ENCODE measurements around the gene CATSPERD.
"Not testable (repeated sequence)": the region's sequence is repeated elsewhere in the genome, so short reads cannot be mapped to it uniquely, and the experiment has no call there.

The CATSPERD gene

GRCh38 chr19:5727453-5728050 lies 7.1 kb downstream of the CATSPERD start:
- DNase-seq (ENCODE audit: low spot score) = no peak

- not testable (repeated sequence) for DNase-seq (ENCODE audit: low spot score)
These were observed 12.7 kb downstream of the CATSPERD start for GRCh38 chr19:5733172-5733571.

- no peak for DNase-seq (ENCODE audit: low spot score)
These were observed 18.0 kb downstream of the CATSPERD start for GRCh38 chr19:5738423-5738822.

- no peak for DNase-seq (ENCODE audit: low spot score)
These were observed 21.6 kb downstream of the CATSPERD start for GRCh38 chr19:5742051-5742450.

- DNase-seq (ENCODE audit: low spot score) = no peak
These were observed 23.2 kb downstream of the CATSPERD start for GRCh38 chr19:5743630-5744029.

GRCh38 chr19:5744999-5745398 lies 24.6 kb downstream of the CATSPERD start:
- DNase-seq (ENCODE audit: low spot score) = not testable (repeated sequence)

GRCh38 chr19:5748920-5749319 lies 28.5 kb downstream of the CATSPERD start:
- DNase-seq (ENCODE audit: low spot score) = not testable (repeated sequence)

GRCh38 chr19:5749505-5749904 lies 29.1 kb downstream of the CATSPERD start:
- no peak for DNase-seq (ENCODE audit: low spot score)

GRCh38 chr19:5751709-5752108 lies 31.3 kb downstream of the CATSPERD start:
- DNase-seq (ENCODE audit: low spot score) = no peak

- no peak for DNase-seq (ENCODE audit: low spot score)
These were observed 33.3 kb downstream of the CATSPERD start for GRCh38 chr19:5753743-5754142.

- no peak for DNase-seq (ENCODE audit: low spot score)
These were observed 42.3 kb downstream of the CATSPERD start for GRCh38 chr19:5762608-5763217.

- no peak for DNase-seq (ENCODE audit: low spot score)
These were observed 44.8 kb downstream of the CATSPERD start for GRCh38 chr19:5765220-5765619.

GRCh38 chr19:5767949-5768348 lies 47.5 kb downstream of the CATSPERD start:
- DNase-seq (ENCODE audit: low spot score) = no peak

GRCh38 chr19:5772416-5772815 lies 52.0 kb downstream of the CATSPERD start:
- DNase-seq (ENCODE audit: low spot score) = no peak

GRCh38 chr19:5773276-5773675 lies 52.8 kb downstream of the CATSPERD start:
- no peak for DNase-seq (ENCODE audit: low spot score)

GRCh38 chr19:5774921-5775320 lies 54.5 kb downstream of the CATSPERD start:
- DNase-seq (ENCODE audit: low spot score) = no peak

- no peak for DNase-seq (ENCODE audit: low spot score)
These were observed 55.4 kb downstream of the CATSPERD start for GRCh38 chr19:5775668-5776309.

- DNase-seq (ENCODE audit: low spot score) = no peak
These were observed 58.0 kb downstream of the CATSPERD start for GRCh38 chr19:5778402-5778801.

GRCh38 chr19:5780916-5781315 lies 60.5 kb downstream of the CATSPERD start:
- not testable (repeated sequence) for DNase-seq (ENCODE audit: low spot score)

GRCh38 chr19:5782322-5782721 lies 61.9 kb downstream of the CATSPERD start:
- DNase-seq (ENCODE audit: low spot score) = no peak

GRCh38 chr19:5782945-5783919 lies 62.8 kb downstream of the CATSPERD start:
- DNase-seq (ENCODE audit: low spot score) = no peak

GRCh38 chr19:5784581-5785147 lies 64.2 kb downstream of the CATSPERD start, which contains the start of gene PRR22:
Gene PRR22, minus strand, starts transcription at chr19:5784746. Its CDS starts 86 bp downstream, at chr19:5784660.
- no peak for DNase-seq (ENCODE audit: low spot score)

Data from hepatic stellate cell (primary cell).